ENCODE results near the gene BTG4. TPM values are rescaled to one million over a fixed set of nuclear protein-coding genes. Genes with fewer than 3 reads are reported as not detected.

Gene BTG4
- total and polyA plus RNA-seq, 12 donors = not detected

DNA sequence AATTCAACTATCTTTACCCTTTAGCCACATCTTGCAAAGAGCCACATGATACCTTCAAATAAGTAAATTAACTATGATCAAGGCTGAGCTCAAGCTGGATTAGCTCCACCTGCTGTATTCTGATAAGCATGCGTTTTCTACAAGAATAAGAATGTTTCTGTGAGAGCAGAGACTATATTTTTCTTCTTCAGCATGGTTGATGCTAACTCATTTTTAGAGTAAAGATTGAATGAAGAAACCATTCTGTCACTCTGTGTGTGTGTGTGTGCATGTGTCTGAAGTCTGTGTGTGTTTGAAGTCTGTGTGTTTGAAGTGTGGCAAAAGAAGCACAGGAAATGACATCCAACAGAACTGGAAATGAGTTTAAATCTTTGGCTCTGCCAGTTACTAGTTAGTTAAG is 16.4 kb upstream of the BTG4 start:
- Histone ChIP-seq H3K36me3 (replicated peaks in 1 of 2) (no peaks in the 10 kb centered on the region), H3K9me3 (replicated peaks in 1 of 3) (no peaks in the 10 kb centered on the region), H3K4me1 (replicated peaks in 1 of 2) (no peaks in the 10 kb centered on the region), H3K27me3 (peaks cover 4% of the 10 kb centered on the region), H3K4me3 (no peak overlapping the region), H3K27ac (no peak overlapping the region)
- no peak for DNase-seq
- no peak for TF ChIP-seq POLR2A (IDR thresholded peaks at IDR 0.05)
- TF ChIP-seq, protein P1, sequence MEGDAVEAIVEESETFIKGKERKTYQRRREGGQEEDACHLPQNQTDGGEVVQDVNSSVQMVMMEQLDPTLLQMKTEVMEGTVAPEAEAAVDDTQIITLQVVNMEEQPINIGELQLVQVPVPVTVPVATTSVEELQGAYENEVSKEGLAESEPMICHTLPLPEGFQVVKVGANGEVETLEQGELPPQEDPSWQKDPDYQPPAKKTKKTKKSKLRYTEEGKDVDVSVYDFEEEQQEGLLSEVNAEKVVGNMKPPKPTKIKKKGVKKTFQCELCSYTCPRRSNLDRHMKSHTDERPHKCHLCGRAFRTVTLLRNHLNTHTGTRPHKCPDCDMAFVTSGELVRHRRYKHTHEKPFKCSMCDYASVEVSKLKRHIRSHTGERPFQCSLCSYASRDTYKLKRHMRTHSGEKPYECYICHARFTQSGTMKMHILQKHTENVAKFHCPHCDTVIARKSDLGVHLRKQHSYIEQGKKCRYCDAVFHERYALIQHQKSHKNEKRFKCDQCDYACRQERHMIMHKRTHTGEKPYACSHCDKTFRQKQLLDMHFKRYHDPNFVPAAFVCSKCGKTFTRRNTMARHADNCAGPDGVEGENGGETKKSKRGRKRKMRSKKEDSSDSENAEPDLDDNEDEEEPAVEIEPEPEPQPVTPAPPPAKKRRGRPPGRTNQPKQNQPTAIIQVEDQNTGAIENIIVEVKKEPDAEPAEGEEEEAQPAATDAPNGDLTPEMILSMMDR (IDR thresholded peaks at IDR 0.05) = no peak
- intact Hi-C loops (cut with DNase I) = no loop called here
- WGBS, 4 donors = 39 to 49% (median 43%) methylated on average over 1 of the region's 1 CpG

DNA sequence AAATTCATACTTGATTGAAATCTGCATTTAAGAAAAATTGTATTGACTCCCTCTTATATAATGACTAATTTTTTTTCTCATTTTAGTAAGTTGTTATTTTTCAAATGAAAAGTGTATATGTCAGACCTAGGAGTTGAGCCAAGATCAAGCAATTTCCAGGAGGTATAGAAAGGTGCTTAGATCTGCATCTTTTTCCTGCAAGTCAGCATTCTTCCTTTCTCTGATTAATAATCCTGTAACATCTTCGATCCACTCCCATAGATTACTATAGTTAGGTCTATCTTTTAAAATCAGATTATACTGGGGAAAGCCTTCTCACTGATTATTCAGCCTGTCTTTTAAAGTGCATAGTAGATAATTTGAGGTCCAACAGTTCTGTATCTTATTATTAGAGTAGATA is 15.1 kb upstream of the BTG4 start:
- Histone ChIP-seq H3K9me3 (replicated peaks in 1 of 3) (no peaks in the 10 kb centered on the region), H3K4me1 (replicated peaks in 1 of 2) (no peaks in the 10 kb centered on the region), H3K27me3 (peaks cover 5% of the 10 kb centered on the region), H3K36me3 (replicated peaks in 1 of 2) (no peaks in the 10 kb centered on the region), H3K27ac (no peak overlapping the region), H3K4me3 (no peak overlapping the region)
- TF ChIP-seq, protein P1 (IDR thresholded peaks at IDR 0.05) = no peak
- no peak for TF ChIP-seq POLR2A (IDR thresholded peaks at IDR 0.05)
- DNase-seq = no peak
- intact Hi-C loops (cut with DNase I) = no loop called here
- WGBS, 4 donors = 76 to 89% (median 80%) methylated on average over 1 of the region's 1 CpG

DNA sequence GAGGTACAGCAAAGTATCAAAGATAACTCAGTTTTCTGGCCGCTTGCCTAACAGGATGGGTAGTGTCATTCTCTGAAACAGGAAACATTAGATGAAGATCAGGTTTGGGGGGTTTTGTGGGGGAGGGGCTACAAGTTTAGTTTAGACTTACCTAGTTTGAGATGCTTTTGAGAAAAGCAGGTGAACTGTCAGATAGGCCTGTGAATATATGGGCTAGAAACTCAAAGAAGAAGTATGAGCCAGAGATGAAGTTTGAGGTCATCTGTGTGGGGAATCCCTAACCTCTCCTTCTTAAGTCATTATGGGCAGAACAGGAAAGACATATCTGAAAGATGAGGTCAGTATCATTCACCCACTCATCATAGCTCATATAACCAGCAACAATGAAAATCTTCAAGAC is 14.3 kb upstream of the BTG4 start:
- Histone ChIP-seq H3K9me3 (replicated peaks in 1 of 3) (no peaks in the 10 kb centered on the region), H3K27ac (no peak overlapping the region), H3K36me3 (replicated peaks in 1 of 2) (no peaks in the 10 kb centered on the region), H3K4me3 (no peak overlapping the region), H3K4me1 (replicated peaks in 1 of 2) (no peaks in the 10 kb centered on the region), H3K27me3 (peaks cover 9% of the 10 kb centered on the region)
- intact Hi-C loops (cut with DNase I) = no loop called here
- no peak for DNase-seq
- no peak for TF ChIP-seq POLR2A (IDR thresholded peaks at IDR 0.05)
- TF ChIP-seq, protein P1 (IDR thresholded peaks at IDR 0.05) = no peak
- 84 to 92% (median 90%) methylated on average over 1 of the region's 1 CpG for WGBS, 4 donors

DNA sequence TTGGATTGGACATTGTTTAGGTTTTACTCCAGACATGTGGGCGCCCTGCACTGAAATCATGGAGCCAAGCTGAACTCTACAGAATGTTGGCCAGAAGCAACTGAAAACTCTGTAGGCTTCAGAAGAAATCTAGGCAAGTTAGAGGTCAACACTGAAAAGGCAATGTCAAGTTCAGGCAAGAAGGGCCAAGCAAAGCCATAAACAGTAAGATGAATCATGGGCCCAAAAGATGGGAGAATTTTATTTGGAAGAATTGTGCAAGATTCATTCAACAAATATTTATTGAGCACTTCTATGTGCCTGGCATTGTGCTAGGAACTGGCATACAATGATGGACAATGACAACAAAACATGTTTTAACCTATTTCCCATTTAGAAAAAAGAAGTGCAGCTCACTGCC is 13.3 kb upstream of the BTG4 start:
- peaks cover 10% of the 10 kb centered on the region for H3K27me3 ChIP-seq
- WGBS, 4 donors = 75 to 94% (median 94%) methylated on average over 1 of the region's 1 CpG
- no peak for DNase-seq
- intact Hi-C loops (cut with DNase I) = no loop called here
- TF ChIP-seq, protein P1 (IDR thresholded peaks at IDR 0.05) = no peak
- no peak for TF ChIP-seq POLR2A (IDR thresholded peaks at IDR 0.05)
- no peaks in the 10 kb centered on the region for H3K4me1 ChIP-seq (replicated peaks in 1 of 2)
- no peaks in the 10 kb centered on the region for H3K36me3 ChIP-seq (replicated peaks in 1 of 2)
- H3K27ac ChIP-seq = no peak overlapping the region
- H3K9me3 ChIP-seq (replicated peaks in 1 of 3) = no peaks in the 10 kb centered on the region
- H3K4me3 ChIP-seq = no peak overlapping the region
